ENCODE data around the gene FABP1.

FABP1 gene

DNA sequence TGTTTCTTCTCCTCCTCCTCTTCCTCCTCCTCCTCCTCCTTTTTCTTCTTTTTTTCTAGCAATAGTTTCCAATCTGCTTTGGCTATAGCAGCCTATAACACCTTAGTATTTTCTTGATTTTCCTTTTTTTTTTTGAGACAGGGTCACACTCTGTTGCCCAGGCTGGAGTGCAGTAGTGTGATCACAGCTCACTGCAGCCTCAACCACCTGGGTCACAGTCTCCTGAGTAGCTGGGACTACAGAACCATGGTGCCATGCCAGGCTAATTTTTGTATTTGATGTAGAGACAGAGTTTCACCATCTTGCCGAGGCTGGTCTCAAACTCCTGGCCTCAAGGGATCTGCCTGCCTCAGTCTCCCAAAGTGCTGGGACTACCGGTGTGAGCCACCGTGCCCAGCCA lies 31.6 kb upstream of the FABP1 start:
- no peak overlapping the region for H3K27ac ChIP-seq
- no peaks in the 10 kb centered on the region for H3K79me2 ChIP-seq (ENCODE audit: insufficient read depth, low read depth)
- no peak overlapping the region for H2AFZ ChIP-seq (ENCODE audit: low read depth)
- no peak overlapping the region for H3K4me2 ChIP-seq
- H3K36me3 ChIP-seq (ENCODE audit: insufficient read depth): no peaks in the 10 kb centered on the region
- H3K27me3 ChIP-seq (ENCODE audit: insufficient read depth, low read depth): no peaks in the 10 kb centered on the region
- H4K20me1 ChIP-seq (ENCODE audit: insufficient read depth): no peaks in the 10 kb centered on the region
- no peak overlapping the region for H3K4me3 ChIP-seq (IDR thresholded peaks at IDR 0.05; ENCODE audit: insufficient read depth, low read depth, low read length)
- H3K9ac ChIP-seq: no peak overlapping the region
- H3K4me1 ChIP-seq (ENCODE audit: low read depth, poor library complexity, severe bottlenecking): no peaks in the 10 kb centered on the region
- TF ChIP-seq, protein P1, sequence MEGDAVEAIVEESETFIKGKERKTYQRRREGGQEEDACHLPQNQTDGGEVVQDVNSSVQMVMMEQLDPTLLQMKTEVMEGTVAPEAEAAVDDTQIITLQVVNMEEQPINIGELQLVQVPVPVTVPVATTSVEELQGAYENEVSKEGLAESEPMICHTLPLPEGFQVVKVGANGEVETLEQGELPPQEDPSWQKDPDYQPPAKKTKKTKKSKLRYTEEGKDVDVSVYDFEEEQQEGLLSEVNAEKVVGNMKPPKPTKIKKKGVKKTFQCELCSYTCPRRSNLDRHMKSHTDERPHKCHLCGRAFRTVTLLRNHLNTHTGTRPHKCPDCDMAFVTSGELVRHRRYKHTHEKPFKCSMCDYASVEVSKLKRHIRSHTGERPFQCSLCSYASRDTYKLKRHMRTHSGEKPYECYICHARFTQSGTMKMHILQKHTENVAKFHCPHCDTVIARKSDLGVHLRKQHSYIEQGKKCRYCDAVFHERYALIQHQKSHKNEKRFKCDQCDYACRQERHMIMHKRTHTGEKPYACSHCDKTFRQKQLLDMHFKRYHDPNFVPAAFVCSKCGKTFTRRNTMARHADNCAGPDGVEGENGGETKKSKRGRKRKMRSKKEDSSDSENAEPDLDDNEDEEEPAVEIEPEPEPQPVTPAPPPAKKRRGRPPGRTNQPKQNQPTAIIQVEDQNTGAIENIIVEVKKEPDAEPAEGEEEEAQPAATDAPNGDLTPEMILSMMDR (conservative IDR thresholded peaks at IDR 0.05; ENCODE audit: low read depth, low read length): no peak

DNA sequence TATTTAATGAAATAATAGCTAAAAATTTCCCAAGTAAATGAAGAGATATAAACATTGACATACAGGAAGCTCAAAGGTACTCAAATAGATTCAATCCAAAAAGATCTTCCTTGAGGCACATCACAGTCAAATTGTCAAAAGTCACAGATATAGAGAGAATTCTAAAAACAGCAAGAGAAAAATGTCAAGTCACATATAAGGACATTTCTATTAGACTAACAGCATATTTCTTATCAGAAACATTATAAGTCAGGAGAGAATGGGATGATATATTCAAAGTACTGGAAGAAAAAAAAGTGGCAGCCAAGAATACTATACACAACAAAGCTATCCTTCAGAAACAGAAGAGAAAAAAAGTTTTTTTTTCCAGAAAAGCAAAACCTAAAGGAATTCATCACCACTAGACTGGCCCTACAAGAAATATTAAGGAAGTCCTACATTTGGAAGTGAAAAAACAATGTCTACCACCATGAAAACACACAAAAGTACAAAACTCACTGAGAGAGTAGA lies 21.1 kb upstream of the FABP1 start:
- TF ChIP-seq, protein P1 (conservative IDR thresholded peaks at IDR 0.05; ENCODE audit: low read depth, low read length): no peak

DNA sequence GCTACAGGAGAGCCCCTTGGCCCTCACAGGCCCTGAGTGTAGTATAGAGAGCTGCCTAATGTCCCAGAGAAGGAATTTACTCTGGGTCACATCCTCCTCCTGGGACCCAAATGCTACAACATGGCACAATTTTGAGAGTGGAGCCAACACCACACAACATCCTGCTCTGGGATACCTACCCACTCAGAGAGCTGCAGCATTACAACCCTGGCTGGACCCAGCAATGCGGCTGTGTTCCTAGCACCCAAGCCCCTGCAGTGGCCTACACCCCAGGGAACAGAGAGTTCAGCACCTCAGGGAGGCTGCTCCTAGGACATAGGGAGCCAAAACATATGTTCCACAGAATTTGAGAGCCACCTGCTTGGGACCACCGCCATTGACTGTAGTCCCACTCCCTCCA lies 19.3 kb upstream of the FABP1 start:
- Histone ChIP-seq H3K4me1 (ENCODE audit: low read depth, poor library complexity, severe bottlenecking) (no peaks in the 10 kb centered on the region), H3K4me3 (IDR thresholded peaks at IDR 0.05; ENCODE audit: insufficient read depth, low read depth, low read length) (no peak overlapping the region), H3K79me2 (ENCODE audit: insufficient read depth, low read depth) (no peaks in the 10 kb centered on the region), H3K9ac (no peak overlapping the region), H4K20me1 (ENCODE audit: insufficient read depth) (no peaks in the 10 kb centered on the region), H3K4me2 (no peak overlapping the region), H3K27ac (no peak overlapping the region), H2AFZ (ENCODE audit: low read depth) (no peak overlapping the region), H3K27me3 (ENCODE audit: insufficient read depth, low read depth) (no peaks in the 10 kb centered on the region), H3K36me3 (ENCODE audit: insufficient read depth) (no peaks in the 10 kb centered on the region)
- TF ChIP-seq, protein P1 (conservative IDR thresholded peaks at IDR 0.05; ENCODE audit: low read depth, low read length): no peak

More for the DNA sequence above, 21.1 kb upstream of the FABP1 start:
- no peak overlapping the region for H3K27ac ChIP-seq
- no peaks in the 10 kb centered on the region for H3K4me1 ChIP-seq (ENCODE audit: low read depth, poor library complexity, severe bottlenecking)
- no peaks in the 10 kb centered on the region for H4K20me1 ChIP-seq (ENCODE audit: insufficient read depth)
- H3K9ac ChIP-seq: no peak overlapping the region
- H3K79me2 ChIP-seq (ENCODE audit: insufficient read depth, low read depth): no peaks in the 10 kb centered on the region
- no peak overlapping the region for H3K4me3 ChIP-seq (IDR thresholded peaks at IDR 0.05; ENCODE audit: insufficient read depth, low read depth, low read length)
- no peaks in the 10 kb centered on the region for H3K27me3 ChIP-seq (ENCODE audit: insufficient read depth, low read depth)
- no peaks in the 10 kb centered on the region for H3K36me3 ChIP-seq (ENCODE audit: insufficient read depth)
- H3K4me2 ChIP-seq: no peak overlapping the region
- H2AFZ ChIP-seq (ENCODE audit: low read depth): no peak overlapping the region

DNA sequence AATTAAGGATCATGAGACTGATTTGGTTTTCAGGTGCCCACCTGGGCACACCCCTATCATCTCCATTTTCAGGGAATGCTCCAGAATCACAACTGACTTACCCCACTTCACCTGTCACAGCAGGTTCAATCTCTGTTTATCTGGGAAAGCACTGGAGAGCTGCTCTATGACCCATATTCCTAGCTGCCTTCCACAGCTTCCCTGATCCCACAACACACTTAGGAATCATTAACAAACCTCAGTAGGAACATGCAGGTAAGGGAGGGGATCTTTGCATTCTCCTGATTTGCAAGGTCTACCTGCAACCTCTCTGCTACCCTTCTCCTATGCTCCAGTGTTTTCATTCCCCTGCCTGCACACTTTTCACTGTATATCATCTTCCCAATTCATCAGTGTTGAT lies 18.7 kb upstream of the FABP1 start:
- Histone ChIP-seq H3K4me2 (no peak overlapping the region), H3K79me2 (ENCODE audit: insufficient read depth, low read depth) (no peaks in the 10 kb centered on the region), H2AFZ (ENCODE audit: low read depth) (no peak overlapping the region), H4K20me1 (ENCODE audit: insufficient read depth) (no peaks in the 10 kb centered on the region), H3K36me3 (ENCODE audit: insufficient read depth) (no peaks in the 10 kb centered on the region), H3K4me1 (ENCODE audit: low read depth, poor library complexity, severe bottlenecking) (no peaks in the 10 kb centered on the region), H3K27ac (no peak overlapping the region), H3K27me3 (ENCODE audit: insufficient read depth, low read depth) (no peaks in the 10 kb centered on the region), H3K9ac (no peak overlapping the region), H3K4me3 (IDR thresholded peaks at IDR 0.05; ENCODE audit: insufficient read depth, low read depth, low read length) (no peak overlapping the region)
- TF ChIP-seq, protein P1 (conservative IDR thresholded peaks at IDR 0.05; ENCODE audit: low read depth, low read length): no peak

All from KMS-11 (cell line).